OCI-M1 (cell line): ENCODE measurements around the gene ZNF354B.
"Not testable (repeated sequence)": the region's sequence is repeated elsewhere in the genome, so short reads cannot be mapped to it uniquely, and the experiment has no call there.

Experiments used
- DNase-seq: peaks from one replicate; lab custom pipeline; 2025; lab: John Stamatoyannopoulos, UW

The ZNF354B gene

DNA sequence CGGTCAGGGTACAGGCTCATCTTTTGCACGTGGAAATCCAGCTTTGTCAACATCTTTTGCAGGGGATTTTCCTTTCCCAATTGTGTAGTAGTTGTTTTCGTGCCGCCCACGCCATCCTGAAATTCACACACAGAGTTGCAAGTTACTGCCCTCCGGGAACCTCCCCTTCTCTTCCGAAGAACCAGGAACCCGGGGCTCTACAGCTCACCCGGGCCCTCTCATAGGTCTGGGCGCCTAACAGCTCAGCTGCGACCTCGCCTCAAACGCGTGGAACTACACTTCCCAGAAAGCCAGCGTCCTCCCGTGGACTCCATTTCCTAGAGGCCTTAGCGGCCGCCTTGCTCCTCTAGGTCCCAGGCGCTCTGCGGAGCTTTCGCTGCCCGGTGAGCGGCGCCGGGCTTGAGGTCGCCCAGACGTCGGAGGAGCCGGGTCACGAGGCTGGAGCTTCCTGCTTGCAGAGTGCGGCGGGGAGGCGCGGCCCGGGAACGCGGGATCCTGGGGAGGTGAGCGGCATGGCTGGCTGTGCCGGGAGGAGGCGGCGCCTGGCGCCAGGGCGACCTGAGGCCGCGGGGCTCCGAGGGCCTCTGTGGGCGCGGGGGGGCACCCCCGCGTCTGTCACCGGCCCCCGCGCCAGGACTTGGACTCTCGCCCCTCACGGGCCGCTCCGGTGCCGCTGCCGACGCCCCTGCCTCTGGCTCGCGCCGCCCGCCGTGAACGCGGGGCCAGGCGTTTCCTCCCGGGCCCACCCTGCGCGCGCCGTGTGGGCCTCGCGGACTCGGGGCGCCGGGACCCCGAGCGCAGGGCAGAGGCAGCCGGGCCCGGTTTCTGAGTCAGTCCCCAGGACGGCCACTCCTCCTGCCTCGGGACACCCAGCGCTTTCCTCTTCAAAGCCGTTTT lies at the start of gene ZNF354B:
Gene ZNF354B (plus strand): TSS at position 329 of the 897 bp plus-strand sequence. CDS start 1,095 bp downstream, outside the sequence.
- DNase-seq: peak; percentile 95

DNA sequence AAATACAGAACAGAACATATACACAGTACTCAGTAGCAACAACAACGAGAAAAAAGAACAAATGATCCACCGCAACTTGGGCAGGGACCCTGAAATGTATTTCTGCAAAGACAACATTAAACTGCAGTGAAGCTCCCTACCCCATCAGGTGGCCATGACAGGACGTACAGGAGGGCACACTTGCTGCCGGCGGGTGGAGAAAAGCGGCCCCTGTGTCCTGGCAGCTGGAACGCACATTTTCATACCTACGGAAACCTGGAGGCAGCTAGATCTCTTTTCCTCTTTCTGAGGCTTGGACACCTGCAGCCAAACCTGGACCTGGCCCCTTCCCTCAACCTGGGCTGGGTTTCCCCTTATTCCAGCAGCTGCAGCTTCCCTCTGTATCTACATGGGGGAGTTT lies 42.2 kb upstream of the ZNF354B start:
- DNase-seq: no peak

DNA sequence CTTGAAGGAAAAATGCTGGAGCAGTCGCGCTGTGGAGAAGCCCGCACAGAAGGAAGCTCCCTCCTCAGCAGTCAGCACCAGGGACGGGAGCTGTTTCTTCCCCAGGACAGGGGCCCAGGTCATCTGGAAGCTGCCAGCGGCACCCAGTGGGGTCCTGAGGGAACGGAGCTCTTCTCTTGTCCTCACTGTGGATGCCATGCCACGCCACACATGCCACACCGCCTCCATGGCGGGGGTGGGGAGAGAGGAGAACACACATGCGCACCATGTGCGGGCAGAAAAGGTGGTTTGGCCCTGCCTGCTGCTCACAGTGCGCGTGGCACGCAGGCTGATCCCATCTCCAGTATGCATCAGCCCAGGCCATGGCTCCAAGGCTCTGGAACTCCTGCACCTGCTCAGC lies 41.7 kb upstream of the ZNF354B start:
- DNase-seq: peak; percentile 3

DNA sequence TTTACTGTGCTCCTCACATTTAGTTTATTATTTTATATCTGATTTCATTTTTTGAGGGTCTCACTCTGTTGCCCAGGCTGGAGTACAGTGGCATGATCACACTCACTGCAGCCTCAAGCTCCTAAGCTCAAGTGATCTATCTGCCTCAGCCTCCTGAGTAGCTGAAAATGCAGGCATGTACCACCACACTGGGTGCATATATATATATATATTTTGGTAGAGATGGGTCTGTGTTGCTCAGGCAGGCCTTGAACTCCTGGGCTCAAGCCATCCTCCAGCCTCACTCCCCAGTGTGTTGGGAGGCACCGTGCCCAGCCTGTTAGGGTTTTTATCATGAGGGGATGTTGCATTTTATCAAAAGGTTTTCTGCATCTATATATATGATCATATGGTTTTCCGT lies 39.8 kb upstream of the ZNF354B start:
- DNase-seq: no peak

DNA sequence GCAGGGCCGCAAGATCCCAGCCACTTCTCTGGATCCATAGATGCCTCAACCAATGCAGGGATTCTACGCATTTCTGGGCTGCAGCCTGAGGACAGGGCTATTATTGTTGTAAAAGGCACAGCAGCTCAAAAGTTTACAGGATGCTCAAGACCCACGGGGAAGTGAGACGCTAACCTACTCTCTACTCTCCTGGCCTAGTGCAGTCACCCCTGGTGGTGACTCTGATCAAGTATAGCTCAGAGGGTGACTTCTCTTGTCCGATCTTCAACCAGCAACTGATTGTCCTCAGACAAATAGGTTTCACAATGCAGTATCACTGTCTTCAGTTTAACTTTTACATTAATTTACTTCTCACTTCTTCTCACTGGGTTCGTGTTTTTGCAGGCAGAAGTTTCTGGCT lies 34.3 kb upstream of the ZNF354B start:
- DNase-seq: no peak

DNA sequence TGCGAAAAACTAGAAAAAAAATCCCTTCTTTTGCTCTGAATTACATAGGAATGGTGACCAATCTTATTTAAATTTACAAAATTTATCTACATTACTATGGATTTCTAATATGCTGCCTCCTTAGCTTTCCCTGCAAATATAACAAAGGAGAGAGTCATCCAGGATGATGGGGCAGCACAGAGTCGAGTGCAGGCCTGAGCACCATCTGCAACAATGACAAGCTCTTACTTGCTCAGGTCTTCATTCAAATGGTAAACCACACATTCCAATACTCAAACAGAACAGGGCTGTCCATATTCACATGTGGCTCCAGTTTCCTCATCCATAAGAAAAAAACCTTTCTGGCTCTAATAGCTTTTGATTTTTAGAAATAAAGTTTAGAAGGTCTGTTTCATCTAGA lies 33.5 kb upstream of the ZNF354B start:
- DNase-seq: no peak

DNA sequence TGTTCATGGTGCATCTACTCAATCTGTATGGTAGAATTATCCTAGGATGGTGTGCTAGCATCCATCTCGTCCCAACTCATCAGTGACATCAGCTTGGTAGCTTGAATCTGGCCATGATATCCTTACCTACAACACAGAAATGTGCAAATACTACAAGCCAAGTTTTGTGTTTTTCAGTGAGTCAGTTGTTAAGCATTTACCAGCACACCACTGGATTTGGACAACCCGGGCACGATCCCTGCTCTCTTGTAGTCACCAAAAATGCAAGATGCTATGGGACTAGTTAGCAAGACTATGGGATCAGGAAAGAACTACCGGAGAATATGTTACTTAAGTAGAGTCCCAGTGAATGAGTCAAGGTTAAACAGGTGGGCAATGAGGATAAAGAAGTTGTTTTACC lies 32.1 kb upstream of the ZNF354B start:
- DNase-seq: no peak

DNA sequence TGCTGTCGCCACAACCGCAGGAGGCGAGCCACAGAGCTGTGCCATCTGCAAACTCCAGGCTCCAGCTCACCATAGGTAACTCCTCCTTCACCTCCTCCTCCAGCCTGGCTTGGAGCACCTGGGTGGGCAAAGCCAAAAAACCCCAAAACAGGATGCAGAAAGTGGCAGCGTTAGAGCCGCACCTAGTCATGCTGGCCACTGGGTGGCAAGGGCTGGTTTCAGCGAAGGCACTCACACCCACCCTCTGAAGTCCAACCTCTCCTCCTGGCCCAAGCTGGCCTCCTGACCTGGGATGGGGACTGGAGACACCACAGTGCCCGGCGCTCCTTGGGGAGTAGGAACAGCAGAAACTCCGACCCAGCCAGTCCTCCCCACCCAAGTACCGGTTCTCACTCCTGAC lies 28.7 kb upstream of the ZNF354B start:
- DNase-seq: no peak

DNA sequence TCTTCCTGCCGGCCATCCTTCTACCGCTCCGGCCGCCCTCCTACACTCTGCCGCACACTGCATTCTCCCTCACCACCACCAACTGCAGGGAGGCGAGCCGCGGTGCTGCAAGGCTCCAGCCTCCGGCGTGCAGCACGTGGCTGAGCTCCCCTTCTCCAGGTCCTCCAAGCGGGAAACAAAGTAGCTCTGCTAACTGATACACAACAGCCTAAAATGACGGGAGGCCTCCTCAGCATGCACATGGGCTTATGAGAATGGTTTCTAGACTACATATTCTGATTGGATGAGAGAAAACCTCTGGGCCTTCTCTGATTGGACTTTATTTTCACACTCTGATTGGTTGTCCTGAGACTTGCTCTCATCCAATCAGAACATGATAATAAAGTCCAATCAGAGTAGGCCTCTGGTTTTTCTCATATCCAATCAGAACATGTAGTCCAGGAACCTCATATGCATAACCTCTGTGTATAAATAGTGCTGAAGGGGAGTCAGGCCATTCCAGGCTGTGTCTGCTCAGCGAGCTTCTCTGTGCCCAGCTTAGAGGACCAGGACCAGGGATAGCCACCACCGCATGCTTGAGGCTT lies 27.0 kb upstream of the ZNF354B start:
- DNase-seq: no peak

DNA sequence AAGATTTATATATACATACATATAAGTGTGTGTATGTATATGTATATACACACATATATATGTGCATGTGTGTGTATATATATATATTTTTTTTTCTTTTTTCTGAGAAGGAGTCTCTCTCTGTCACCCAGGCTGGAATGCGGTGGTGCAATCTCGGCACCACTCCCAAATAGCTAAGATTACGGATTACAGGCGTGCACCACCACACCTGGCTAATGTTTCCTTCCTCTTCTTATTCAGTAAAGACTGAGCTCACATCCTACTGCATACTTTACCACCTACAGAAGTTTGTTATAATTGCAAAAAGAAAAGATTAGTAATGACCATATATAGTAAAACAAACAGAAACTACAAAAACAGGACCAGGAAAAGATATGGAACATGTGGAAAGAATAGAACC lies 23.1 kb upstream of the ZNF354B start:
- no peak for DNase-seq

DNA sequence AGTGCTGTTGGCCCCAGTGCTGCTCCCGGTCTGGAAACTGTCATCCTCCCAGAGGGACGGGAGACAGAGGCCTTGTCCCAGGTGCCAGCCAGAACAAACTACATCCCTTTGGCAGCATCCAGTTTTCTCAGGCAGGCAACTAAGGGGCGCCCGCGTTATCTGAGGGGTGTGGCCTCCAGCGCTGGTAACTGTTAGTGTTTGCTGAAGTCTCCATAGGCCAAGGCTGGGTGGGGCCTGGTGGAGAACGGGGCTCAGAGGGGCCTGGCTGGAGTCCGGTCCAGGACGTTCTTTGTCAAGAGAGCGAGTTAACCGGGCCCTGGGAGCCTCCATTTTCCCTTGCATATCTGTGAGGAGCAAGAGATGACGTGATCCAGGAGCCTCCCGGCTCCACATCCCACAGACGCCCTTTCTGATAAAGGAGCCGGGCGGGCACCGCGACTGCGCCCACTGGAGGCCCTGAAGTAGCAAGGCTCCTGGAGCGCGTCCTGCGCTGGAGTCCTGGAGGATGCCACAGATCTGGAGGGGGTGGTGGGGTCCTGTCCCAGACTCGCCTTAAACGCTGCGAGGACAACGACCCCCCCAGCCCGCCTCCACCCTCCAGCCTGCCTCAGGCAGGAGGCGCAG lies 20.9 kb upstream of the ZNF354B start:
- not testable (repeated sequence) for DNase-seq

DNA sequence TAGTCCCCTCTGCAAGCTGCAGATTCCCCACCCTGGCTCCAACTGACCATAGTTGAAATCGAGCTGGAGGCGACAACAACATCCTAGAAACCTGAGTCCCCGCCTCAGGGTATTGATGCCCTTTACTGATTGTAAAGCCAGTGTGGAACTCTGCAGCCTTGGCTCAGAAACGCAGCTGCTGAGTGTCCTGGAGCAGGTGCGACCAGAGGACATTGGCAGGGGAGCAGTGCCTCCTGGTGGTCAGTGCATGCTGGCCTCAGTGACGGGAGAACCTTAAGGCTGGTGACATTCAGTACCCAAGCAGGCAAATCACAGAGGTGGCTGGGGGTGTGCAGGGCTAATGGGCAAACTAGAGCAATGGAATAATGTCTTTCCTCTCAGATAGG lies 20.4 kb upstream of the ZNF354B start:
- peak; percentile 30 for DNase-seq

DNA sequence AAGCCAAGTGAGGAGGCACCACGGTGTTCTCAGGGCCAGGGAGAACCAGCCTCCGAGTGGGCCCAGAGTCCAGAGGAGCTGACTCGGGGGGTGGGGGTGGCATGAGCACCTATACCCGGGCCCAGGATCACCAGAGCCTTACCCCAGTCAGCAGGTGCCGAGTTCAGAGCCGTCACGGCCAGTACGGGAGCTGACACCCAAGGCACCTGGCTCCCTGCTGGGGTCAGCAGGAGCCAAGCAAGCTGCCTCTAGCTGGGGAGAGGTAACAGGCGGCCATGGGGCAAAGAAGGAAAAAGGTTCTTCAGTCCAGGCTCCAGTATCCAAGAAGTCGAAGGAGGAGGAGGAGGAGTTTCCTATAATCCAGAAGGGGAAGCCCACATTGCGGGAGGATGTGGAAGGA lies 19.4 kb upstream of the ZNF354B start:
- DNase-seq: not testable (repeated sequence)

DNA sequence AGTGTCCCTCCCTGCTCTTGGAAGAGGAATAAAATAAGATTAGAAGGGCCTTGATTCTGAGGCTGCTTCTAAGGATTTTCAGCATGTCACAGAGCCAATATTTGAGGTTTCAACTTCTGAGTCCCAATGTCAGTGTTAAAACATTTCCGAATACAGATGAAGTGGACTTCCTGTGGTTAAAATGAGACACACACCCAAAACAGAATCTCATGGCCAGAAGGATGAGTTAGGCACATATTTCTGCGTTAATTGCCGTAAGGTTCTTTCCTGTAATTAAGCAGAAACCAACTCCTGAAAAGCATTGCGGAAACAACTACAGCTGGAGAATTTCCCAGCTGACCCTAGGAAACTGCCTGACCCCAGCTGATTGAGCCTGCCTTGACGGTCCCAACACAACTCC lies 10.4 kb upstream of the ZNF354B start:
- DNase-seq: no peak

DNA sequence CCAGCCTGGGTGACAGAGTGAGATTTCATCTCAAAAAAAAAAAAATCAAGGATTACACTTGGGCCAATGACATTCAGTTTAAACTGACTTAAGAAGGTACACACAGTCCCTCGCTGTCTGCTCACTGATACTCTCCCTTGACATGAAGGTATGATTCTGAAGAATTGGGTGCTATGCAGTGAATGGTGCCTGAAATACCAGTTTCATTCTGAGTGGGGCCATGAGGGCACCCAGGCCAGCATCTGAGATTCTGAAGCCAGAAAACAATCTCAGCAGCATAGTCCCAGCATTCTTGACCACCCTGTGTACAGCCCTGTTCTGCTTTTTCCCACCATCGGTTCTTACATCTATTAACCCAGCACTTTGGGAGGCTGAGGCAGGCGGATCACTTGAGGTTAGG lies 7.8 kb upstream of the ZNF354B start:
- no peak for DNase-seq

DNA sequence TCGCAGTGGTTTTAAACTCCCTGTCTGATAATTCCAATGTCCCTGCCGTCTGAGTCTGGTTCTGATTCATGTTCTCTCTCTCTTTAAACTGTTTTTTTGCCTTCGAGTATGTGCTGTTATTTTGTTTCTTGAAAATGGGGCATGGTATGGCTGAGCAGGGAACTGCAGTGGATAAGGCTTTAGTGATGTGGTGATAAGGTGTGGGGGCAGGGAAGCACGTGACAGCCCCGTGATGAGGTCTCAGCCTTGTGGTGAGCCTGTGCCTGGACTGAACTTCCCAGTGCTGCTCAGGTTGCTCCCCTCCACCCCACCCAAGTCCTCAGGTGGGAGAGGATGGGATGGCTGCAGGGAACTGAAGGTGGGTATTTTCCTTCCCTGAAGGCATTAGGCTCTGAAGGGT lies 5.5 kb upstream of the ZNF354B start:
- DNase-seq: peak; percentile 79

DNA sequence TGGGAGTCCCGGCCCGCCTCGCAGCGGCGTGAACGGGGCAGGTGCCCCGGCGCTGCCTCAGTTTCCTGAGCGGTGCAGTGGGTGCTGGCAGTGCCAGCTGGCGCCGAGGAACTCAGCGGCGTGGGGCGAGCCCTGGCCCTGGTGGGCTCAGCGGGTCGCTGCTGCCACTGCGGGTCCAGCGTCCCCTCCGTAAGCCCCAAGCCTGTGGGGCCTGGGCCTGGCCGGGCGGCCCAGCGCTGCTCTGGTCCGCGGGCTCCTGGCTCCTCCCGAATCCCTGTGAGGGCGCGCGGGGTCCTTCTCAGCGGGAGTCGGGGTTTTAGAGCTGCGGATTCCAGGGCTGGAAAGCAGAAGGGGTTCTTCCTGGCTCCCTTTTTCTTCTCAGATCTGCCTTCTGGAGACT lies 862 bp downstream of the ZNF354B start:
- DNase-seq: not testable (repeated sequence)

DNA sequence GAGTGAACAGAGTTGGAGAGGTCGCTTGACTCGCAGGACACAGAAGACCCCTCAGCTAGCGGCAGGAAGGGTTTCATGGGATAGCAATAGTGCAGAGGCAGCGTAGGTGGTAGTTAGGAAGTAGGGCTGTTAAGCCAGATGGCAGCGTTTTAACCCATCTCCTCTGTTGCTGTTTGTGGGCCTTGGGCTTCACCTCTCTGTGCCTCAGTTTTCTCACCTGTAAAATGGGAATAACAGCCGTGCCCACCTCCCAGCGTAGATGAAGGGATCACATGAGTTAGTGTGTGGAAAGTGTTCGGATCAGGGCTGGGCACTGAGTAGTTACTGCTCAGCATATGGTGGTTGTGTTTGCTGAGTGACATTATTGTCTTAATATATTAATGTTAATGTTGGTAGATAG lies 1.9 kb downstream of the ZNF354B start:
- DNase-seq: no peak

DNA sequence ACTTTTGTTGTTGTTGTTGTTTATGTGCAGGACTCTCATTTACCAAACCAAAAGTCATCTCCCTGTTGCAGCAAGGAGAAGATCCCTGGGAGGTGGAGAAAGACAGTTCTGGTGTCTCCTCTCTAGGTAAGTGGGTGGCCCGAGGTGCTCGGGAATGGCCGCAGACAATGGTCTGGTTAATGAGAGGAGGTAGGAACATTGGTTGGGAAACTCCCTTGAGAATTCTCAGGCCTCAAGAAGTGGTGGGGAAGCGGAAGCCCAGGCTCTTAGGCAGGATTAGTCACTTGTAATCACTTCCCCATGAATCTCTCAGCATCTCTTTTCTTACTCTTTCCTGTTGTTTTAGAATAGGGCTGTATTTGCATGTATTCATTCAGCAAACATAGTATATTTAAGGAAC lies 7.2 kb downstream of the ZNF354B start:
- DNase-seq: no peak

DNA sequence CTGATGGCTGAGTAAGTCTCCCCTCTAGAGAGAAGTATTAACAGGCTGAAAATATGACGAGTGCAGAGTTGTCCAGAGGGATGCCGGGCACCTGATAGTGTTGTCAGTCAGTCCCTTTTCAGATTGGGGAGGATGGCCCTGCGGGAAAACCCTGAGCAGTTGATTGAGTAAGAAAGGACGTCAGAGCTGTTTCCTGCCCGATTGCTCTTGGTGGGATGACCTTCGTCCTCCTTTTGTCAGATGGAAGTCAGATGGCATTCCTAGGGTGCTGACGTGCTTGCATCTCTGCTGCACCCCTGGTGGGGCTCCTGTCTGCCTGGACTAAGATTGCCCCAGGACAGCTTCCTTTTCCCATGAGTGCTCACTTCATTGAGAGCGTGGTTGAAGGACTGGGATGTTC lies 9.8 kb downstream of the ZNF354B start:
- no peak for DNase-seq

DNA sequence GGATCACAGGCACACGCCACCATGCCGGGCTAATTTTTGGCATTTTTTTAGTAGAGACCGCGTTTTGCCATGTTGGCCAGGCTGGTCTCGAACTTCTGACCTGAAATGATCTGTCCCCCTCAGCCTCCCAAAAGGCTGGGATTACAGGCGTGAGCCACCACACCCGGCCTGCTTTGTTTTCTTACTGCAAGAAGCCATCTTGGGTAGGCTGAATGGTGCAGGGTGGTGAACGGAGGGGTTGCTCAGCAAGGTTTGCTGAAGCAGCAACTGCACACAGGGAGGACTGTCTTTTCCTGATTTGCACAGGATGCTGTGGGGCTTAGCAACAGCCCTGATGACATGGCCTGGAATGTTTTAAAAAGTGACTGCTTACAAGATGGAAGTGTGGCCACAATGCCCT lies 10.7 kb downstream of the ZNF354B start:
- no peak for DNase-seq

DNA sequence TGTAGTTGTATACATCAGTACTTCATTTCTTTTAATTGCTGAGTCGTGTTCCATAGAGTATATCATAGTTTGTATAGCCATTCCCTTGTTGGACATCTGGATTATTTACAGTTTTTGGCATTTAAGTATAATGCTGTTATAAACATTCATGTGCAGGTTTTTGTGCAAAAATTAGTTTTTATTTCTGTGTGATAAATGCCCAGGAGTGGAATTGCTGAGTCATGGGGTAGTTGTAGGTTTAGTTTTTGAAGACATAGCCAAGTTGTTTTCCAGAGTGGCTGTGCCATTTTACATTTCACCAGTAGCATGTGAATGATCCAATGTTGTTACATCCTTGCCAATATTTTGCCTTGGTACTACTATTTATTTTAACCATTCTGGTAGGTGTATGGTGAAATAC lies 12.5 kb downstream of the ZNF354B start:
- DNase-seq: no peak

DNA sequence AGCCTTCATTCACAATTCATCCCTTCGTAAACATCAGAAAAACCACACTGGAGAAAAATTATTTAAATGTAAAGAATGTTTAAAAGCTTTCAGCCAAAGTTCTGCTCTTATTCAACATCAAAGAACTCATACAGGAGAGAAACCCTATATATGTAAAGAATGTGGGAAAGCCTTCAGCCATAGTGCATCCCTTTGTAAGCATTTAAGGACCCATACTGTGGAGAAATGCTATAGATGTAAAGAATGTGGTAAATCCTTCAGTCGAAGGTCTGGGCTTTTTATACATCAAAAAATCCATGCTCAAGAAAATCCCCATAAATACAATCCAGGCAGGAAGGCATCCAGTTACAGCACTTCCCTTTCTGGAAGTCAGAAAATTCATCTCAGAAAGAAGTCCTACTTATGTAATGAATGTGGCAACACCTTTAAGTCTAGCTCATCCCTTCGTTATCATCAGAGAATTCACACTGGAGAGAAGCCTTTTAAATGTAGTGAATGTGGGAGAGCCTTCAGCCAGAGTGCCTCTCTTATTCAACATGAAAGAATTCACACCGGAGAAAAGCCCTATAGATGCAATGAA lies 23.5 kb downstream of the ZNF354B start:
- DNase-seq: not testable (repeated sequence)
